K562 (cell line): ENCODE data around the gene TAF7L. TPM values are rescaled to one million over a fixed set of nuclear protein-coding genes. Genes with fewer than 3 reads are reported as not detected.

ENCODE experiments used
- ATAC-seq: fragments of 200-7000 bp; cut with Tn5 transposase; 3 replicates; pipeline ENCODE4 v1.9.1; 2020; ENCODE audit warnings: moderate library complexity
- BruUV-seq: library from RNA; stranded (reverse); fragments of 400-500 nt; replicated peaks from 2 replicates; lab custom pipeline; 2021; lab: Mats Ljungman, UMichigan
- CTCF ChIA-PET: fragments of 300-600 bp; formaldehyde crosslinking; extraction: SDS; loops from one replicate; lab custom pipeline; 2021; ENCODE audit warnings: low intra/inter-chr PET ratio; lab: Yijun Ruan, JAX
- POLR2A ChIA-PET: fragments of 300-600, 350-650 bp; sonication (Branson Sonifier 250); formaldehyde crosslinking; extraction: SDS; loops from one replicate; lab custom pipeline; 2021; ENCODE audit warnings: antibody characterized with exemption, inconsistent platforms; lab: Yijun Ruan, JAX
- DNase-seq, 4 experiments: peaks; one replicate each; pipeline versions ENCODE4 v3.0.0 to v3.0.0-alpha.2; 2011 to 2018; ENCODE audit warnings: low spot score in 3 of 4, mixed read lengths in 3 of 4; ENCODE audit errors: extremely low read depth in 1 of 4
- FAIRE-seq: peaks from 2 replicates; lab custom pipeline; 2011; peaks lifted over from hg19 to GRCh38; lab: Jason Lieb, UNC
- H2AFZ ChIP-seq: 2 replicates; pipeline ENCODE4 v1.6.0; 2011; ENCODE audit warnings: low read depth, low read length, control low read depth, inconsistent platforms
- H3K27ac ChIP-seq: fragments of 200-600 bp; 3 replicates; pipeline ENCODE4 v1.8.0; 2011; ENCODE audit warnings: low read depth, mild to moderate bottlenecking, control low read depth, inconsistent platforms, low read length, moderate library complexity, mixed read lengths; ENCODE audit errors: extremely low read depth
- H3K27me3 ChIP-seq, 2 experiments: fragments of 300-600 bp in 1 of 2; 2 replicates in 1 of 2; 3 replicates in 1 of 2; pipeline versions ENCODE4 v1.6.0 to v1.8.0; 2011; ENCODE audit warnings: inconsistent platforms in 2 of 2, low read length in 2 of 2, mild to moderate bottlenecking in 1 of 2, mixed read lengths in 1 of 2, moderate library complexity in 1 of 2; ENCODE audit not compliant: control insufficient read depth in 2 of 2, insufficient read depth in 2 of 2
- H3K36me3 ChIP-seq: fragments of 300-600 bp; 3 replicates; pipeline ENCODE4 v1.8.0; 2011; ENCODE audit warnings: mild to moderate bottlenecking, low read length, inconsistent platforms; ENCODE audit not compliant: control insufficient read depth, insufficient read depth
- H3K4me1 ChIP-seq, 2 experiments: fragments of 200-600 bp in 1 of 2; replicated peaks in 1 of 2; 2 replicates in 1 of 2; 3 replicates in 1 of 2; pipeline versions ENCODE4 v1.5.1 to v1.8.0; 2011; ENCODE audit warnings: inconsistent platforms in 2 of 2, low read length in 2 of 2, mild to moderate bottlenecking in 1 of 2, mixed read lengths in 1 of 2, moderate library complexity in 1 of 2; ENCODE audit not compliant: control insufficient read depth in 2 of 2, insufficient read depth in 2 of 2
- H3K4me2 ChIP-seq: 2 replicates; pipeline ENCODE4 v1.6.1; 2011; ENCODE audit warnings: low read length, control low read depth, inconsistent platforms, mixed read lengths; ENCODE audit not compliant: insufficient read depth
- H3K4me3 ChIP-seq: fragments of 200-600 bp; sonication (generic), shearing (Covaris generic); 2 replicates; pipeline ENCODE4 v1.5.1; 2016; ENCODE audit warnings: control low read depth, inconsistent platforms
- H3K79me2 ChIP-seq: fragments of 200-600 bp; 3 replicates; pipeline ENCODE4 v1.8.0; 2011; ENCODE audit warnings: low read length, inconsistent platforms; ENCODE audit not compliant: control insufficient read depth, insufficient read depth
- H3K9ac ChIP-seq, 2 experiments: 2 replicates each; pipeline versions ENCODE4 v1.6.0 to v1.6.1; 2011; ENCODE audit warnings: low read depth in 2 of 2, low read length in 2 of 2, control low read depth in 1 of 2, inconsistent platforms in 1 of 2, mild to moderate bottlenecking in 1 of 2, mixed read lengths in 1 of 2; ENCODE audit not compliant: insufficient read depth in 1 of 2
- H3K9me1 ChIP-seq: one replicate; pipeline ENCODE4 v1.6.0; 2011; ENCODE audit warnings: inconsistent platforms, mild to moderate bottlenecking, low read length, moderate library complexity; ENCODE audit not compliant: control insufficient read depth, insufficient read depth
- H3K9me3 ChIP-seq: replicated peaks from 2 replicates; pipeline ENCODE4 v1.5.1; 2011; ENCODE audit warnings: low read depth, low read length, inconsistent platforms; ENCODE audit not compliant: control insufficient read depth, insufficient read depth
- H4K20me1 ChIP-seq: replicated peaks from 2 replicates; pipeline ENCODE4 v1.6.1; 2011; ENCODE audit warnings: low read length, inconsistent platforms, mixed read lengths; ENCODE audit not compliant: control insufficient read depth, insufficient read depth
- HNRNPH1 ChIP-seq: fragments of 200-400 bp; formaldehyde crosslinking; optimal IDR thresholded peaks from 2 replicates; pipeline ENCODE3; 2017; ENCODE audit warnings: low read depth, mild to moderate bottlenecking, low read length, moderate library complexity
- PHTF2 ChIP-seq: fragments of 250-450 bp; sonication (Bioruptor Pico); IDR thresholded peaks from 2 replicates; pipeline ENCODE4 v1.5.0; 2021; ENCODE audit warnings: mild to moderate bottlenecking
- XRCC3 ChIP-seq: fragments of 450-650 bp; IDR thresholded peaks from 2 replicates; pipeline ENCODE4 v1.6.1; 2017; ENCODE audit warnings: mild to moderate bottlenecking, moderate library complexity
- ZNF282 ChIP-seq: sonication (generic); formaldehyde crosslinking; IDR thresholded peaks from 2 replicates; pipeline ENCODE4 v1.8.1; 2023; ENCODE audit warnings: missing genetic modification reagents
- ZNF507 ChIP-seq: conservative IDR thresholded peaks from 2 replicates; pipeline ENCODE4 v1.6.1; 2017; ENCODE audit warnings: missing genetic modification characterization, missing compliant biosample characterization
- ZNF518B ChIP-seq: fragments of 250-450 bp; sonication (Bioruptor Pico); IDR thresholded peaks from 2 replicates; pipeline ENCODE4 v1.5.0; 2021; ENCODE audit warnings: mild to moderate bottlenecking, moderate library complexity
- ZNF75A ChIP-seq: fragments of 450-650 bp; formaldehyde crosslinking; IDR thresholded peaks from 2 replicates; pipeline ENCODE4 v1.4.0; 2020; ENCODE audit warnings: mild to moderate bottlenecking
- WGBS: fragments of 100-300 bp; shearing (Covaris generic); methylation state at CpG from one replicate; pipeline ENCODE4 v1.1.6; 2016; ENCODE audit warnings: low coverage, mixed read lengths; ENCODE audit not compliant: insufficient coverage; ENCODE audit errors: missing lambda C conversion rate; 5-methylcytosine and 5-hydroxymethylcytosine counted together
- in situ Hi-C: fragments of 300-500 bp; cut with MboI; formaldehyde crosslinking; loops from 4 replicates; pipeline ENCODE4 v1.15.0; 2018; ENCODE audit warnings: inconsistent platforms, mixed read lengths
- intact Hi-C: fragments of 100-400 bp; cut with micrococcal nuclease; formaldehyde crosslinking; loops from 2 replicates; pipeline ENCODE4 v1.14.2; 2022
- polyA plus RNA-seq, 8 experiments: library from polyadenylated mRNA; depleted of rRNA in 4 of 8; stranded (reverse) in 5 of 8; unstranded in 3 of 8; fragments of >200 nt; fragmentation: Nextera tagmentation in 2 of 8; fragmentation: Illumina TruSeq in 1 of 8; extraction: Ambion mirVana in 2 of 8; extraction: Trizol in 1 of 8; gene quantifications; 2 replicates each; pipeline versions ENCODE4 v1.2.1 to v1.2.3, GENCODE V29; 2011 to 2014; ENCODE audit warnings: inconsistent platforms in 1 of 8, missing spikeins in 1 of 8
- total RNA-seq, 7 experiments: library from RNA; depleted of rRNA in 6 of 7; stranded (reverse); fragments of >200 nt in 6 of 7; fragmentation: Illumina TruSeq in 2 of 7; extraction: Trizol in 2 of 7; gene quantifications; 2 replicates each; pipeline versions ENCODE4 v1.2.1 to v1.2.3, GENCODE V29; 2011 to 2021; ENCODE audit warnings: low replicate concordance in 1 of 7
- TF ChIP-seq, protein P1 (sequence below): fragments of 250-450 bp; sonication (Bioruptor Pico); IDR thresholded peaks from 2 replicates; pipeline ENCODE4 v1.8.0; 2022; ENCODE audit warnings: inconsistent platforms, mild to moderate bottlenecking, moderate library complexity, borderline replicate concordance
- TF ChIP-seq, protein P2 (sequence below): fragments of 450-650 bp; IDR thresholded peaks from 2 replicates; pipeline ENCODE4 v1.6.1; 2016; ENCODE audit warnings: low read depth

TAF7L gene
- total and polyA plus RNA-seq, 9 of the 15 experiments (the other 6 are each of a cell fraction or from before 2014, with no cell fraction given) = 0.07 TPM; not detected in 6

- Histone ChIP-seq H3K79me2 (no peaks in the 10 kb centered on the region), H3K4me1 (no peaks in the 10 kb centered on the region), H3K9ac (no peak overlapping the region), H2AFZ (no peak overlapping the region), H3K27ac (no peak overlapping the region), H3K9me1 (no peaks in the 10 kb centered on the region), H3K4me3 (no peak overlapping the region), H4K20me1 (no peaks in the 10 kb centered on the region), H3K9me3 (no peaks in the 10 kb centered on the region), H3K36me3 (no peaks in the 10 kb centered on the region), H3K4me2 (no peak overlapping the region), H3K27me3 (peaks cover 0 to 5% of the 10 kb centered on the region in 2 experiments; a peak in 2 of 5 replicates)
- CTCF ChIA-PET = no interaction called here
- 0% methylated on average over 1 of the region's 1 CpG for WGBS
- BruUV-seq = no TSS peak
- DNase-seq (no peak), FAIRE-seq (no peak), ATAC-seq (no peak)
- in situ Hi-C loops (no loop called here), intact Hi-C loops (no loop called here)
- TF ChIP-seq, protein P1, sequence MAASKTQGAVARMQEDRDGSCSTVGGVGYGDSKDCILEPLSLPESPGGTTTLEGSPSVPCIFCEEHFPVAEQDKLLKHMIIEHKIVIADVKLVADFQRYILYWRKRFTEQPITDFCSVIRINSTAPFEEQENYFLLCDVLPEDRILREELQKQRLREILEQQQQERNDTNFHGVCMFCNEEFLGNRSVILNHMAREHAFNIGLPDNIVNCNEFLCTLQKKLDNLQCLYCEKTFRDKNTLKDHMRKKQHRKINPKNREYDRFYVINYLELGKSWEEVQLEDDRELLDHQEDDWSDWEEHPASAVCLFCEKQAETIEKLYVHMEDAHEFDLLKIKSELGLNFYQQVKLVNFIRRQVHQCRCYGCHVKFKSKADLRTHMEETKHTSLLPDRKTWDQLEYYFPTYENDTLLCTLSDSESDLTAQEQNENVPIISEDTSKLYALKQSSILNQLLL = no peak
- no peak for TF ChIP-seq HNRNPH1
- TF ChIP-seq, protein P2, sequence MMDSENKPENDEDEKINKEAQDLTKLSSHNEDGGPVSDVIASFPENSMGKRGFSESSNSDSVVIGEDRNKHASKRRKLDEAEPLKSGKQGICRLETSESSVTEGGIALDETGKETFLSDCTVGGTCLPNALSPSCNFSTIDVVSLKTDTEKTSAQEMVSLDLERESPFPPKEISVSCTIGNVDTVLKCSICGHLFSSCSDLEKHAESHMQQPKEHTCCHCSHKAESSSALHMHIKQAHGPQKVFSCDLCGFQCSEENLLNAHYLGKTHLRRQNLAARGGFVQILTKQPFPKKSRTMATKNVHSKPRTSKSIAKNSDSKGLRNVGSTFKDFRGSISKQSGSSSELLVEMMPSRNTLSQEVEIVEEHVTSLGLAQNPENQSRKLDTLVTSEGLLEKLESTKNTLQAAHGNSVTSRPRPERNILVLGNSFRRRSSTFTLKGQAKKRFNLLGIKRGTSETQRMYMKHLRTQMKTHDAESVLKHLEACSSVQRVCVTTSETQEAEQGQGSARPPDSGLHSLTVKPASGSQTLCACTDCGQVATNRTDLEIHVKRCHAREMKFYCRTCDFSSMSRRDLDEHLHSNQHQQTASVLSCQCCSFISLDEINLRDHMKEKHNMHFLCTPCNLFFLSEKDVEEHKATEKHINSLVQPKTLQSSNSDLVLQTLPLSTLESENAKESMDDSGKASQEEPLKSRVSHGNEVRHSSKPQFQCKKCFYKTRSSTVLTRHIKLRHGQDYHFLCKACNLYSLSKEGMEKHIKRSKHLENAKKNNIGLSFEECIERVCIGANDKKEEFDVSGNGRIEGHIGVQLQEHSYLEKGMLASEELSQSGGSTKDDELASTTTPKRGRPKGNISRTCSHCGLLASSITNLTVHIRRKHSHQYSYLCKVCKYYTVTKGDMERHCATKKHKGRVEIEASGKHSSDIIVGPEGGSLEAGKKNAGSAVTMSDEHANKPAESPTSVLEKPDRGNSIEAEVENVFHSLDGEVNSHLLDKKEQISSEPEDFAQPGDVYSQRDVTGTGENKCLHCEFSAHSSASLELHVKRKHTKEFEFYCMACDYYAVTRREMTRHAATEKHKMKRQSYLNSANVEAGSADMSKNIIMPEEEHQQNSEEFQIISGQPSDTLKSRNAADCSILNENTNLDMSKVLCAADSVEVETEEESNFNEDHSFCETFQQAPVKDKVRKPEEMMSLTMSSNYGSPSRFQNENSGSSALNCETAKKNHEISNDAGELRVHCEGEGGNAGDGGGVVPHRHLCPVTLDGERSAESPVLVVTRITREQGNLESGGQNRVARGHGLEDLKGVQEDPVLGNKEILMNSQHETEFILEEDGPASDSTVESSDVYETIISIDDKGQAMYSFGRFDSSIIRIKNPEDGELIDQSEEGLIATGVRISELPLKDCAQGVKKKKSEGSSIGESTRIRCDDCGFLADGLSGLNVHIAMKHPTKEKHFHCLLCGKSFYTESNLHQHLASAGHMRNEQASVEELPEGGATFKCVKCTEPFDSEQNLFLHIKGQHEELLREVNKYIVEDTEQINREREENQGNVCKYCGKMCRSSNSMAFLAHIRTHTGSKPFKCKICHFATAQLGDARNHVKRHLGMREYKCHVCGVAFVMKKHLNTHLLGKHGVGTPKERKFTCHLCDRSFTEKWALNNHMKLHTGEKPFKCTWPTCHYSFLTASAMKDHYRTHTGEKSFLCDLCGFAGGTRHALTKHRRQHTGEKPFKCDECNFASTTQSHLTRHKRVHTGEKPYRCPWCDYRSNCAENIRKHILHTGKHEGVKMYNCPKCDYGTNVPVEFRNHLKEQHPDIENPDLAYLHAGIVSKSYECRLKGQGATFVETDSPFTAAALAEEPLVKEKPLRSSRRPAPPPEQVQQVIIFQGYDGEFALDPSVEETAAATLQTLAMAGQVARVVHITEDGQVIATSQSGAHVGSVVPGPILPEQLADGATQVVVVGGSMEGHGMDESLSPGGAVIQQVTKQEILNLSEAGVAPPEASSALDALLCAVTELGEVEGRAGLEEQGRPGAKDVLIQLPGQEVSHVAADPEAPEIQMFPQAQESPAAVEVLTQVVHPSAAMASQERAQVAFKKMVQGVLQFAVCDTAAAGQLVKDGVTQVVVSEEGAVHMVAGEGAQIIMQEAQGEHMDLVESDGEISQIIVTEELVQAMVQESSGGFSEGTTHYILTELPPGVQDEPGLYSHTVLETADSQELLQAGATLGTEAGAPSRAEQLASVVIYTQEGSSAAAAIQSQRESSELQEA = no peak
- no peak for TF ChIP-seq XRCC3
- TF ChIP-seq PHTF2 (CRISPR knock-in tag) = no peak
- TF ChIP-seq ZNF518B (CRISPR knock-in tag) = no peak
- no peak for TF ChIP-seq ZNF507 (tag)
- no peak for TF ChIP-seq ZNF75A (CRISPR knock-in tag)
- TF ChIP-seq ZNF282 (CRISPR knock-in tag) = no peak
- POLR2A ChIA-PET = interaction anchor here (0.8 kb wide), 1 partner anchor 53 kb away, joined by 3 read pairs; no protein-coding TSS in a partner anchor
These were observed 67.9 kb downstream of the TAF7L start for GRCh38 chrX:101223226-101223625.
